ENCODE data around the gene CRP. TPM values are rescaled to one million over a fixed set of nuclear protein-coding genes. Genes with fewer than 3 reads are reported as not detected.
"Not testable (repeated sequence)": the region's sequence is repeated elsewhere in the genome, so short reads cannot be mapped to it uniquely, and the experiment has no call there.

CRP gene, protein sequence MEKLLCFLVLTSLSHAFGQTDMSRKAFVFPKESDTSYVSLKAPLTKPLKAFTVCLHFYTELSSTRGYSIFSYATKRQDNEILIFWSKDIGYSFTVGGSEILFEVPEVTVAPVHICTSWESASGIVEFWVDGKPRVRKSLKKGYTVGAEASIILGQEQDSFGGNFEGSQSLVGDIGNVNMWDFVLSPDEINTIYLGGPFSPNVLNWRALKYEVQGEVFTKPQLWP
- total RNA-seq = not detected
- long read RNA-seq = 0 reads

DNA sequence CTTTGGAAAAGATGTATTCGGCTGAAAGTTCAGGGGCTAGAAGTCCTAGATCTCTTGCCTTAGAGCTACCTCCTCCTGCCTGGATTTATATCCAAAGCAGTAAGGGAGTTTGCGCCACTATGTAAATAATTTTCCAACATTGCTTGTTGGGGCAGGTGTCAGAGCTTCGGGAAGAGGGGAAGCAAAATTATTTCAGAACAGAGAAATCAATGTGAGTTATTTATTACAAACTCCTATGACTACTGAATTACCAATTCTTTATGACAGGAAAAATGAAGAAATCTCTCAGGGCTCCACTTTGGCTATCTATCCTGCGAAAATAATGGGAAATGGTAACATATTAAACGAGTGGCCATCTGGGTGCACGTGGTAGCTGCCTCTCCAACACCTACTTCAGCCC, at the start of gene CRP:
Gene CRP (minus strand): TSS at position 61 of the 400 bp plus-strand sequence. CDS start 104 bp downstream, outside the sequence.
- ATAC-seq (no peak), DNase-seq (no peak)
- intact Hi-C loops (cut with DNase I) = no loop called here

DNA sequence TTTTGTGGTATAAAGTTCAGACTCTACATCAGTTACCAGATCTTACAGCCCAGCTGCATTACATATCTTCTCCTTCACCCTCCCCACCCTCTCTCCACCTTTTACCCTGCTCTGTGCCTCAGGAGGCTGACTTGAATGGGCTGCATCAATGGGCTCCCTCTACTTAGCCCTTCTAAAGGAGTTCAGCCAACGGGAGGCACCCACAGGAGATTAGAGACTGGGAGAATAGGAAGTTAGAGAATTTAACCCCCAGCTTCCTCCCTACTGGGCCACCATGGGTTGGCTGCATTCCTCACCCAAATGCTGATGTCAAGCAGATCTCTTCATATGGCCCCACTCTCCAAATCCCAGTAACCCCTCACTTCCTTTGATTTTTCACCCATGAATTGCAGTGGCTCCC, 49.3 kb upstream of the CRP start:
- no peak for ATAC-seq
- DNase-seq = no peak
- intact Hi-C loops (cut with DNase I) = no loop called here

DNA sequence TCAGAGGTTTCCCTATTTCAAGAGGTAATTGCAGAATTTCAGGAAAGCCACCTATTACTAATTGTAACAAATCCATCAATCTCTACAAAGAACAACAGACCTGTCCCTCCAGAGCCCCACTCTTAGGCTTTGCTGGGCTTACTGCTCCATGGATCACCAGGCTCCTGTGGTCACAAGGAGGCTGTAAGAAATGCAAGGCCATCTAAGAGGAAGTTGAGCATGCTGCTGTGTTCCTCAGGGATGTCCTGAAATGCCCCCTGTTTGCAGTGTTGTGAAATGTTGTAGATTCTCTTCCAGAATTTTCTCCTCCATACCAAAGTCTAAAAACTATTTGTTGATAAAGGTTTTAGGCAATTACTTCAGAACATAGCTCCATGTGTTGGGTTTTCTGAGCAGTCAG, 42.0 kb upstream of the CRP start:
- DNase-seq = no peak
- ATAC-seq = peak; percentile 54 to 66

DNA sequence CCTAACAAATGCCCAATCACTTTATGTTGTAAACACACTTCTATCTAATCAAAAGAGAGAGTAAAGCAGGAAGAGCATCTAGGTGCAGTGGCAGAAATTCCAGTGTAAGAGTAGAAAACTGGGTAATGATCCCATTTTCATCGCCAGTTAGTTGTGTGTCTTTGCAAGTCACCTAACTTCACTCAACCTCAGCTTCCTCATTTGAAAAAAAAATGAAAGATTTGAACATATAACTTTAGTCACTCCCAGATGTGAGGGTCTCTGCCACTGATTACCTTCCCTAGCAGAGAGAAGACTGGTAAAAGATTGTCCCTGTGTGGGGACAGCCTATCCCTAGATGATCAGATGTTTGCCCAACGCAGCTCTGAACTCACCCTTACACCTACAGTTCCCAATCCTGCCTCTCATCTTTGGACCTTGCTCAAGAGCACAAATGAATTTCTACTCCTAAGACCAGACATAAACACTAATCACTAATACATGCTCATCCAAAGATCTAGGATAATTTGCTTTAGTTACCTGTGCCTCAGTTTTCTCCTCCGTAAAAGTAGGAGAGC, 41.1 kb upstream of the CRP start:
- ATAC-seq = no peak
- DNase-seq = no peak
- intact Hi-C loops (cut with DNase I) = no loop called here

More for the DNA sequence above, 42.0 kb upstream of the CRP start:
- intact Hi-C loops (cut with DNase I) = no loop called here

DNA sequence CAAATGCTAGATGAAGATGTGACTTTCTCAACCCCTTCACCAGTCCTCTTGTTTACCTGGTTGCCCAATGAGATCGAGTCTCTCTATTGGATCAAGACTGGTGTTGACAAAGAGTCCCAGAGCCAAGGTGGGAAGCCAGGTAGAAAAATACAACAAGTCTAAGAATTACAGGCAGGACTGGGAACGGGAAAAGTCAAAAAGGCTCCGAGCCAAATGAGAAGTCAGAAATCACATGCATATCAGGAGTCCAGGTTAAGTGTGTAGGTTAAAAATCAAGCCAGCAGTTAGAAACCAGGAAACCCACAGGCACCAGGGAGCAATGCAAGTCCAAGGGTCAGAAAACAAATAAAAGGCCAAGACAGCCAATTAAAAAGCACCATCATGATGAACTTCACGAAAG, 39.0 kb upstream of the CRP start:
- DNase-seq (no peak), ATAC-seq (no peak)
- intact Hi-C loops (cut with DNase I) = no loop called here

DNA sequence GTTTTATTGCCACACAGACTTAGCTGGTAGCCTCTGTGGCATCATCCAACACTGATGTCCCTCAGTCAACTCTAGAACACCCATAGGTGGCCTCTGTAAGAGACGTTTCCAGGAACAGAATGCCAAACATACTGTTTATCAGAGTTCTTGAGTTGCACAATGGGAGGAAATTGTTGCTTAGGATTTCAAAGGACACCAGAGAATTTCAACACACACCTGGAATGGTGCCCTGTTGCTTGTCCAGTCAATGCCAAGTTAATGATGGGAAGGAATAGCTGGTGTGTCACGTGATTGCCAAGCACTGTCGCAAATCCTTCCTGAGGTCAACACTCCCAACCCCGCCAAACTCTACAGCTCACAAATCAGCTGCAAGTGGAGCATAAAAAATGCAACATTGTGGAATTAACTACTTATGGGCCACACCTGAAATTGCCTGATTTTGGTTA, 37.8 kb upstream of the CRP start:
- intact Hi-C loops (cut with DNase I) = no loop called here
- ATAC-seq = peak; percentile 74 to 88
- DNase-seq = peak; percentile 76

DNA sequence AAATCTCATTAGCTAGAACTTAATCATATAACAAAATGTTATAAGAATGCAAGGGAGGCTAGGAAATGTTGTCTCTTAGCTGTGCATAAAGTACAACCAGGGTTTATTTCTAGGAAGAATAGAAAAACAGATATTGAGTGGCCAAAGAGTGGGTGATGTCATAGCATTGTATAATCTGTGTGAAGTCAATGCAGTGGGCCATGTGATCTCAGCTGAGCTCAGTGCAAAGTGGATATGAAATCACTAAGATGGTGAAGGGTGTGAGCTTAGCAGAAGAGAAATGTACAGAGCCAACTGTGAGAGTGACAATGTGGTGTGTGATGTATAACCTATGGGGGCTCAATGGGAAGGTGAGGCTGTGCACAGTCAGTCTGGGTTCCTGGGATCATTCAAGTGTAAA, 36.6 kb upstream of the CRP start:
- DNase-seq (no peak), ATAC-seq (no peak)
- intact Hi-C loops (cut with DNase I) = no loop called here

DNA sequence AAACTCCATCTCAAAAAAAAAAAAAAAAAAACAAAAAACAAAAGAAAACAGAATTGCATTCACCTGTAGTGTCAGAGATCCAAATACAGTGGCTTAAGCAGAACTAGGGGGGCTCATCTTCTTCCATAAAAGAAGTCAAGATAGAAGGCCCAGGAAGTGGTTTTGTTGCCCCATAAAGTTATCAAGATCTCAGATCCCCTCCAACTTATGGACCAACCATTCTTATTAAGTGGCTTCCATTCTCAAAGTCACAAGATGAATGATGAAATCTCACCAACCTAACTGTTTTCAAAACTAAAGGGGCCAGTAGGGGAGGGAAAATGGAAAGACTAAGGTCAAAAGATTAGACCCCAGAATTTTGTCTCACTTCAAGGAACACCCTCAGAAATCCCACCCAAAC, 36.2 kb upstream of the CRP start:
- DNase-seq (no peak), ATAC-seq (no peak)
- intact Hi-C loops (cut with DNase I) = no loop called here

DNA sequence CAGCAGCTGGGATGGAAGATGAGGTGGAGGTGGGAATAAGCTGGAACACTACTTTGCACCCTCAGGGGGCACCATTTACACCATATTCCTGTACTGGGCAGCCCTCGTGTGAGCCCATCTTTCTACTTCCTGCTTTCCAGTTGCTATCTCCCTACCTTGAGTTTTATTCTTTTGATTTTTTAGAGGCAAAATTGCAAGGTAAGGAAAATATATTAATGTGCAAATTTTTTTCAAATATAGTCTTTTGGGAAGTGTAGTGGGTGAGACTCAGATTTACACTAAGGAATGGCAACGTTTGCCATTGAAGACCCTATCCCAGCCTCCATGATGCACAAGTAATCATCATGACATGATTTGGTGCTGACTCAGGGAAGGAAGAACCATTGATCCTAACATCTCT, 35.2 kb upstream of the CRP start:
- DNase-seq (no peak), ATAC-seq (no peak)
- intact Hi-C loops (cut with DNase I) = no loop called here

DNA sequence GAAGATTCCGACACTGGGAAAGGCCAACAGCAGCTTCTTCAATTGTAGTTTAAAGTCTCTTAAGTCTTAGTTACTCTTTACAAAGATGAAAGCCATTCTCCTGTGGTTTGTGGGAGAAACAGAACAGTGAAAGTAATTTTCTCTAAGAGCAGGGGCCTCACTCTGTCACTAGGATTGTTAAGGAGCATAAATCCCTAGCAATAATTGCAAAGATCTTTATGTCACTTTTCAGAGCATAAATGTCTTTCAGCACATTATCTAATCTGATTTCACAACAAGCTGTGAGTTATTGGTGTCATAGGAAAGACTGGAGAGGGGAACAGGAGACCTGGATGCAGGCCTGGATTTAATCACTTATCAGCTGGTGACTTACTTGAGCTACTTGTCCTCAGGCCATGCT, 34.0 kb upstream of the CRP start:
- intact Hi-C loops (cut with DNase I) = no loop called here
- ATAC-seq (no peak), DNase-seq (no peak)

DNA sequence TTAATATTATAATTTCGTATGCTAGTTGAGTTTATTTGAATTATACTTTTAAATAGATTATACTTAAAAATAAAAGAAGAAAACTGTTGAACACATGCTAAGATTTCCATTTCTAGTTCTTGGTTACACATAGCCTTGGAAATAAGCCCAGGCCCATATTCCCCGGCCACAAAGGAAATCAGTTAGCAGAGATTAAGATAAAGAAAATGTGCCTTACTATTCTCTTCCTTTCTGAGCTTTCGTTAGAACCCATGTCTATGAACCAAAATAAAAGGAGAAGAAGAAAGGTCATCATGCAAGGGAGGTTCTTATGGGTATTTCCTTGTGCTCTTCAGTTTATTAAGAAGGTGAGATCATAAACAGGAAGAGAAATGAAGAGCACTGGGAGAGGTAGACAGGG, 32.3 kb upstream of the CRP start:
- ATAC-seq = no peak
- intact Hi-C loops (cut with DNase I) = no loop called here

DNA sequence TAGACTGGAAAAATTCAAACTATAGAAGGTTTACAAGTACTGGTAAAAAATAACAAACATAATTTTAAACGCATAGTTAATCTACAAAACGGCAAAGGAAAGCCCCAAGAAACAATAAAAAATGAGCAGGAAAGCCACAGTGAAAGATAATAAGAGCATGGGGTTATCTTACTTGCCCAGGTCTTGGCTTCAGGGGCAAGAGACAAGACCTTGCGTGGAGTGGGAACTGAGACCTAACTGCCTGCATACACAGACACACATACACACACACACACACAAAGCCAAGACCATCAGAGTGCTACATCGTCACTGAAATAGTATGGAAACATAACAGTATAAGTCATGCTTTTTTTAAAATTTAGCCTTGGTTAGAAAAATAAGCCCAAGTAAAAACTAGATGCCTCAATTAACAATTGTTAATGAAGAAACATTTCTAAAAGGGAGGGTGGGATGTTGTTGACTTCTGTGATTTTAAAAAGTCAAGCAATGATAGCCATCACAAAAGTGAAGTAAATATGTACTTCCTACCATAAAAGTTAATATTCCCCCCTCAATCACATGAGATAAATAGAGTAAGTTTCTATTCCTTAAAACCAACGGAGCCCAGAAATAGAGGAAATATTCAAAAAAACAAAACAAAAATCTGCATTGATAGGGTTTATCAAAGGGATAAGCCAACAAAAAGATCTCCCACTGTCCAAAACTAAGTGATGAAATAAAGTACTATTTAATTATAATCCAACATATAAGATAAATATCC, 29.4 kb upstream of the CRP start:
- no peak for DNase-seq
- intact Hi-C loops (cut with DNase I) = no loop called here
- ATAC-seq = no peak

More for the DNA sequence above, 32.3 kb upstream of the CRP start:
- DNase-seq = no peak

DNA sequence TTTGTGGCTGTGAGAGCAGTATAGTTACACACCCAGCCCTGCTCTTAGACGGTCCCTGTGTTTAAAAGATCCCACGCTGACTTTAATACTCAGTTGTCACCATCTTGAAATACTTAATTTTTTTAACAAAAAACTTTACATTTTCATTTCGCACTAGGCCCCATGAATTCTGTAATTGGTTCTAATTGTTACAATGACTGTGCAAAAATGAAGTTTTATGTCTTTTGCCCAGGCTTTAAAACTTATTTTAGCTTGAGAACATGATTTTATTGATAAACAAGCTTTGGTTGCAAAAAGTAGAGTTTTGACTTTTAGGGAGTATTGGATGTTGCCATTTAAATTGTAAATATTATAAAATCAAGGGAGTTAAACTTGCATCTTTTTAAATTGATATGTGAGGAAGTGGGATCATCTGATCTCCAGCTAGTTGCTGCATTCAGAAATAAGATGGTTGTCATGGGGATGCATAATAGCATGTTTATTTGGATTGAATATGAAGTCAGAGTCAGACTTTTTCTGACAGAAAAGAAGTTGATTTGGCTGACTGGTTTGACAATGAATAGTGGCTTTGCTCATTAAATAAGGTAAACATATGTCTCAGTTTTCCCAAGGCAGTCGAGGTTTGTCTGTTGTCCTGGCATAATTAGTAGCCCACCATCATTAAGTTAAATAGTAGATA, 23.0 kb upstream of the CRP start:
- no peak for DNase-seq
- intact Hi-C loops (cut with DNase I) = no loop called here
- ATAC-seq = no peak

DNA sequence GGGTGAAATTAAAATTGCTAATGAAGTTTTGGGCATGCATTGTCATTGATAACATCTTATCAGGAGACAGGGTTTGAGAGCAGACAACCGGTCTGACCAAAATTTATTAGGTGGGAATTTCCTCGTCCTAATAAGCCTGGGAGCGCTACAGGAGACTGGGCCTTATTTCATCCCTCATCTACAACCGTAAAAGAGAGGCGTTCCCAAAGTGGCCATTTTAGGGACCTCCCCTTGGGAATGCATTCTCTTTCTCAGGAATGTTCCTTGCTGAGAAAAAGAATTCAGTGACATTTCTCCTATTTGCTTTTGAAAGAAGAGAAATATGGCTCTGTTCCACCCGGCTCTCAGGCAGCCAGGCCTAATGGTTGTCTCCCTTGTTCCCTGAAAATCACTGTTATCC, 8.8 kb upstream of the CRP start:
- DNase-seq; intact Hi-C loops (cut with DNase I); ATAC-seq: not testable (repeated sequence)

DNA sequence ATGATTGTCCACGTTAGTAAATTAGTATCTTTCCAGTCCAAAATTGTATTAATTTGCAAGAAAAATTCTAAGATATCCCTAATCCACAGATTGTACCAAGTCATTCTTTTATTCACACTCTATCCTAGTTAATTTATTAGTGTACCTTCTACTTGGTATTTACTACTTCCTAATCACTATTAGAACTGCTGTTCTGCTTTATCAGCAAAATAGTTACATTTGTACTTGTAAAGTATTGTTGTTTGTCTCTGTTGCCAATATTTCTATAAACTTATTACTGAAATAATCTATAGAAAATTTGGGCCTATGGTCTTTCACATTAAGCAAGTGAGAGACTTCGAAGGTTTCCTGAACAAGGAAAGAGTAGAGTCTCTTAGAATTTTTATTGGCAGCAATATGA, 5.6 kb upstream of the CRP start:
- intact Hi-C loops (cut with DNase I) = no loop called here
- DNase-seq (no peak), ATAC-seq (no peak)

DNA sequence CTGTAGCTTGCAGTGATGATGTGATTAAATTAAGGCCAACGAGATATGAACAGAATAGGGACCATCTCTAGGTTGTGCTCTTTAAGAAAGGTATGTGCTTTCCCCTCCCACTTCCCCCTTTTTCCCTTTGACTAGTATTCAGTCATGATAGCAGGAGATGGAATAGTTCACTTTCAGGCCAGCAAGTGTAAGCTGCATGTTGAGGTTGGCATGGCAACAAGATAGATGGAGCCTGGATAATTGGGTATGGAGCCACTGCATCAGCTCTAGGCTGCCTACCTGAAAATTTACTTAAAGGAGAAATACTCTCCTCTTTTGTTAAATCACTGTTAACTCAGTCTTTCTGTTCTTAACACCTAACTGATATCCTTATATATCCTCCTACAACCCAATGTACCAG, 1.5 kb upstream of the CRP start:
- ATAC-seq (no peak), DNase-seq (no peak)
- intact Hi-C loops (cut with DNase I) = no loop called here

DNA sequence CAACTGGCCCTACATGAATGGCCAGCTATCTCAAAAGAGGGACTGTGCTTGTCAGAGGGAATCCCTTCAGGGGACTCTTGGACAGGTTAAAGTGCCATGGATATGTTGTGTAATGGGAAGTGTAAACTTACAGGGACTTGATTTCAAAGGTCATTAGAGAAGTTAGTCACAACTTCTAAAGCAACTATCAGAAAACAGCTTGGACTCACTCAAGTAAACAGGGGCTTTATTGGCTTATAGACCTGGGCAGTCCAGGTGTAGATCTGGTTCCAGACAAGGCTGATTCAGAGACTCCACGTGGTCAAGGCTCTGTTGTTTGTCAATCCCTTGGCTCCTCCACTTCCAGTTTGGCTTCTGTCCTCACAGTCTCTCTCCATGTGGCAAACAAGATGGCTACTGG, 2.3 kb downstream of the CRP start:
- intact Hi-C loops (cut with DNase I) = no loop called here
- ATAC-seq (no peak), DNase-seq (no peak)

DNA sequence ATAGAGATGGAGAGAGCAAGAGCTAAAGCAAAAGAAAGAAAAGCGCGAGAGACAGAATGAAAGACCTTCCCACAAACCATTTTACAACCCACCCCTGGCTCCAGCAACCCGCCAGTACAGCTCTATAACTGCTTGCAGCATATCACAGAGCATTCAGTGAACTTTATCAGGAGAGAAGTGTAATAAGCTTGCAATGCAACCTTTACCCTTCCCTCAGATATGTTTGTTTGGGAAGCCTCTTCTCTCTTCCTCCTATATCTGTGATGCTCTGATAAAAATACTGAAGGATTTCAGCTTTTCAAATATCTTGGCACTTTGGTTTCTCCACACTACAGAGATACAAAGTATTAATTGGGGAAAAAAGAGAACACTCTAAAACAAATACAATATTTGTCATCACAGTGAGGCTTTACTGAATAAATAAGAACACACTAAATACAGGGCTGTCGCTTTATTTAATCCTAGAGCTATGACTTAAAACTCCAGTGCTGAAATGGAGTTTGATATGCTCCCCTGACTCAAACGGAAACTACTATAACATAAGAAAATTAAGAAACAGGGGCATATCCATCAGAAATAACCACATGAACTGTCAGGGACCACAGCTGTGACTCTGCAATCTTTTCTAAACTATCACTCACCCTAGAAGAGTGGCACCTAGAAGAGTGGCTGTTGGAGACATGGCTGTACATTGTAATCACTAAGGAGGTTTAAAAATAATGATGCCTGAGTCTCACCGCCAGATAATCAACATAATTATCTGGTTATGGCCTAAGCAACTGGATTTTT, 6.7 kb downstream of the CRP start:
- intact Hi-C loops (cut with DNase I) = no loop called here
- DNase-seq = no peak
- ATAC-seq = no peak

DNA sequence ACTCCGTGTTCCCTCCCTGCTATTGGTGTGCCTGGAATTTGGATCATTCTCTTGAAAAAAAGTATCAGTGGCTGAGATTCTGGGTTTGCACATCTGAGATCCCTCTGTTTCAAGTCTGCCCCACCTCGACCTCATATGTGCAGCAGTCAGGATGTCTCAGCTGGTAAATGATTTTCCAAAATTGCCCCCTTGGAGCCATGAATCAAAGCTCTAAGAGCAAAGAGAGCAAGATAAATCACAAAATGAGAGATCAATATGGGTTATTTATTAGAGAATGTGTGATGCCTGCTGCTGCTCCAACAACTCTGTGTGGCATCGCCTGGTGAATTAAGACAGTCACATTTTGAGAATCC, 8.5 kb downstream of the CRP start:
- intact Hi-C loops (cut with DNase I) = no loop called here
- ATAC-seq = no peak

More for the DNA sequence above, 8.5 kb downstream of the CRP start:
- no peak for DNase-seq

All from left cardiac atrium (tissue), 4 donors.